GM10847 (cell line): ENCODE measurements around the gene ZBTB38.

Experiments used
- POLR2A ChIP-seq: IDR thresholded peaks from 2 replicates; pipeline ENCODE4 v1.6.1; 2011; ENCODE audit not compliant: insufficient read length; ENCODE audit errors: extremely low read depth

Gene ZBTB38

DNA sequence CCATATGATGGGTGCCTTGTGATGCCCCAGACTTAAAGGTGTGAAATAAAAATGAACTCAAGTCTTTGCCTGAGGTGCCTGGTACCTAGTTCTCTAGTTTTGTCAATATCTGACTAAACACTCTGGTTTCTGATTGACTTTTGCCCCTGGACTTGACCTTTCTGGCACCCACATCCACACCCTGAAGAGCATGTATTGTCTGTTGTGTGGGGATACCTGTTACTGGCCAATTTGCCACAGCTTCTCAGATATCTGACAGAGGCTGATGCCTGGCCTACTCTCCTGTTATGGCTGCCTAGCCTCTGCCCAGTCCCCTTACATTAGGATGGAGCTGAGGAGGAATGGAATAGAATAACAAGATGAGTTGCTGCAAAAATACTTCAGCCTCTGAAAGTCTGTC lies 3.6 kb downstream of the ZBTB38 start:
- TF ChIP-seq POLR2A = no peak

DNA sequence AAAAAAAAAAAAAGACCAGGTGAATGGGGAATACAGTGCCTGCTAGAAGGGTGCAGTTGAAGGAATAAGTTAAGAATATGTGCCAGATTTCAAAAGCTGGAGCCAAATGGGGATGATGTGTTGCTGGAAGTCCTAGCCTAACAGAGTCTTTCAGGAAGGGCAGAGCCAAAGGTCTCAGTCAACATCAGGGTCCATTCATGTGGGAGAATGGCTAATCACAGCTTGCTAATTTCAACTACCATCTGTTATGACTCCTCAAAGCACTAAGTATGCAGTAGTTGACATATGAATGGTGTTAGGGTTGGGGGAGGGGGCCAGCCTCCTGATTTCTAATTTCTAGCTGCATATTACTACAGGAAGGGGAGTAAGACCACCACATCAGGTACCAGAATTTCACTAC lies 4.4 kb downstream of the ZBTB38 start:
- no peak for TF ChIP-seq POLR2A

DNA sequence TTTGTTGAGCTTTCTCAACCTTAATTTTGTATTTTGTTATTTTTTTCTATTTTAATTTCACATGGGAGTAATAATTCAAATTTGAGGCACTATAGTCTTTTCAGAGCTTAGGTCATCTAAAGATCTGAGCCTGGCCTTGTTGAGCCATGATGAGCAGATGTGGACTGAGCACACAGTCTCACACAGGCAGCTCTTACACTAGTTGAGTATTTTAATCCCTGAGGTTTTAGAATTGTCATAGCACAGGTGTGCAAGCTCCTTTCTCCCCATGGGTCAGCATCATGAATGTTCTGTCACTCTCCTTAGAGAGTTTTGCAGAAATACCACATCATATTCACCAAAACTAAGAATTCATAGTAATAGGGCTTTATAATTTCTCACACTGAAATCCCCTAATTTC lies 4.9 kb downstream of the ZBTB38 start:
- no peak for TF ChIP-seq POLR2A

GRCh38 chr3:141373768-141374526 lies 5.6 kb downstream of the ZBTB38 start:
- TF ChIP-seq POLR2A = no peak

DNA sequence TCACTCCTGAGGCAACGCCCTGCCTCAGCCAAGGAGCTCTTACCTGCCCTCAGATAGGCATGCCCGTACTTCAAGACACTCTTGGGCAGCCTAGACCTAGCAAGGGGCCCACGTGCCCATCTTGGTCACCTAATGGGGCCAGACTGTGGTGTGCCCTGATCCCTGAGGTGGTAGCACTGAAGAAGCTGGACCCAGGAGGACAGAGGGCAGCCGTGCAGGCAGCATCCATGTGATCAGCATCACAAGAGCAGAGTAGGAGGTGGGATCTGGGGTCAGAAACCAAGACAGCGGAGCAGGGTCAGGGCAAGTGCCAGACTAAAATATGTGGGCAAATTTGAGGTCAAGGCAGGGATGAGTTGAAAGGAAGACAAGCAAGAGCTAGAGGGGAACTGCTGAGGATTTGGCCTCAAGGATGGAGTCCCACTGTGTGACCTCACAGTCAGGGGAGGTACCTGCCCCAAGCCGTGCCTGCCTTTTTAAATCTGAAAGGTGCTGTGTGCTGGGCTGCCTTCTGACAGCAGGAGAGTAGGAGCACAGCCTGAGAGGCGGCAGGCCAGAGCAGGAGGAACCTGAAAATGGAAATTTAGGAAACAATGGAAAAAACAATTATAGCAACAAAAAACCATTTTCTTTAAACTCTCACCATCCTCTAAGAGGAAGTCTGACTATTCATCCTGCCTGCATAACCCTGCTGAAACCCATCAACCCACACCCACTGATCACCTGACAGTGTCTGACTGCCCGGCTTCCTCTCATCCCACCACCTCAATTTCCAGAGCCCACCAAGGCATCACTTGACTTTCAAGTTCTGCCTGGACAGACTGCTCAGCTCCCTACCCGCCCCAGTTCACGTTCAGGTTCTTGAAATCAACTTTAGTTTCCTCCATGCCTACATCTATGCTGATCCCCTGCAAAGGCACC lies 7.3 kb downstream of the ZBTB38 start:
- no peak for TF ChIP-seq POLR2A

- TF ChIP-seq POLR2A = no peak
Measured at GRCh38 chr3:141377377-141377776, 9.1 kb downstream of the ZBTB38 start.

- no peak for TF ChIP-seq POLR2A
Measured at GRCh38 chr3:141378556-141378955, 10.3 kb downstream of the ZBTB38 start.

- no peak for TF ChIP-seq POLR2A
Measured at GRCh38 chr3:141379250-141379966, 11.1 kb downstream of the ZBTB38 start.

DNA sequence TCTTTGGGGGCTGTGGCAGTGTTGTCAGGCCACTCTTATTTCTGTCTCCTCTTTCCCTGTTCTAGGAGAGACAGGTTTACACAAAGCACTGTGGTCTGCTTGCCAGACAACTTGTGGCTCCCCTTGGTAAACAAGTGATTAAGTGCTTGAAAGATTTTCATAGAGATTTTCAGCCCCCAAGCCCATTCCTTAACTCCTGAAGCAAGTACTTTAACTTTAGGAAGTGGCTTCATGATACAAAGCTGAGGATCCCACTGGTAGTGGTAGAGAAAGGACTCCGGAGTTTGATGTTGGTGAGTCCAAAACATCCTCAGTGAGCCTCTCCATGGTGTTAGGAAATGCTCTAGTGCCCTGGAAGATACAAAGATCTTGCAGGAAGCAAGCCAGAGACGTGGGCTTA lies 12.0 kb downstream of the ZBTB38 start:
- no peak for TF ChIP-seq POLR2A

DNA sequence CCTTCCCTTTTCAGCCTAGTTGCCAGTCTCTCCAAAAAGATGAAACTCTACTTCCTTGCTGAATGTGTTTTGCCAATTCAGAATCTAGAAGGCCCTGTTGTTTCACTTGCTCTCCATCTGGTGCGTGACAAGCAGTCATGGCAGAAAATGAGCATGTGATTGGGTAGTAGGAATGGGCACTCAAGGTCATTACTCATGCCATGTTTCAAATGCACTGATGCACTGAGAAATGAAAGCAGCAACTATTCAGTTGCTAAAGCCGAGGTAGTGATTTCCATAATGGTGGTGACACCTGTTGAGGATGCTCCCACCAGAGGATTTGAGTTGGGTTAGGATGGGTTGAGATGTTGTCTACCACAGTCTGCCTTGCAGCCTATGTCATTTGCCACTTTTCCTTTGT lies 12.7 kb downstream of the ZBTB38 start:
- TF ChIP-seq POLR2A = no peak

- no peak for TF ChIP-seq POLR2A
Measured at GRCh38 chr3:141382571-141382970, 14.3 kb downstream of the ZBTB38 start.

DNA sequence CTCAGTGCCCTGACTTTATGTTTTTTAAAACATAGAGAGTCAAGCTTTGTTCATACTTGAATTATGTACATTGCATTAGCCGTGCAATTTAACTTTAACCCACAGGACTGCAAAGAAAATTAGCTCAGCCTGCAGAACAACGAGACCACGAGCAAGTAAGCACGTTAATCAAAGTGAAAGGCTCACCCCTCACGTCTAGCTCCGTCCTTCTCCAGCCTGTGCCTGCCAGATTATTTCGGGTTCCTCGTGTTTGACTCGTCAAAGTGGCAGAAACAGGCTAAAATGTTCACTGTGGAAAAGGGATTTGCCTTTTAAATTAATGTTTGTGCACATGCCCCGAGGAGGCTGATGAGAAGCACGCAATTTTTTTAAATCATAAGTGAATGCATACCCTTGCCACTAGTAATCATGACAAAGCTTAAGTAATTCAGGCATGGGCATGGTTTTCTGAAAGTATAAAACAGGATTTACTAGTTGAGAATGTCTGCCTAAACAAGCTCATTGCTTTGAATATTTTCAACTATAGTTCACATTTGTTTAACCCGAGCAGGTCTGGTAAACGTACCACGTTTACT lies 15.3 kb downstream of the ZBTB38 start:
- TF ChIP-seq POLR2A = no peak

GRCh38 chr3:141384157-141384556 lies 15.9 kb downstream of the ZBTB38 start:
- TF ChIP-seq POLR2A = no peak

GRCh38 chr3:141384575-141384974 lies 16.3 kb downstream of the ZBTB38 start:
- TF ChIP-seq POLR2A = no peak

- no peak for TF ChIP-seq POLR2A
Measured at GRCh38 chr3:141385406-141386125, 17.3 kb downstream of the ZBTB38 start.
